BJ (cell line): ENCODE measurements around the gene PGS1. TPM values are rescaled to one million over a fixed set of nuclear protein-coding genes. Genes with fewer than 3 reads are reported as not detected.

Experiments
- CTCF ChIA-PET: fragments of 350-600 bp; formaldehyde crosslinking; extraction: SDS; loops from one replicate; lab custom pipeline; 2021; ENCODE audit warnings: antibody characterized with exemption, inconsistent platforms; lab: Yijun Ruan, JAX
- POLR2A ChIA-PET: fragments of 300-600 bp; sonication (Branson Sonifier 250); formaldehyde crosslinking; extraction: SDS; loops from one replicate; lab custom pipeline; 2021; ENCODE audit warnings: antibody characterized with exemption; lab: Charles Lee
- DNase-seq: peaks from one replicate; pipeline ENCODE4 v3.0.0-alpha.2; 2011; ENCODE audit warnings: low read depth
- H3K27me3 ChIP-seq: 2 replicates; pipeline ENCODE4 v1.6.0; 2011; ENCODE audit warnings: low read length; ENCODE audit not compliant: control insufficient read depth, insufficient read depth
- H3K36me3 ChIP-seq: 2 replicates; pipeline ENCODE4 v1.5.1; 2011; ENCODE audit warnings: low read length; ENCODE audit not compliant: control insufficient read depth, insufficient read depth
- H3K4me3 ChIP-seq: 2 replicates; pipeline ENCODE4 v1.5.1; 2011; ENCODE audit warnings: low read depth, mild to moderate bottlenecking, control low read depth, low read length
- CTCF ChIP-seq: IDR thresholded peaks from 2 replicates; pipeline ENCODE4 v1.5.1; 2011; ENCODE audit warnings: low read depth, mild to moderate bottlenecking, control low read depth, inconsistent platforms, low read length, moderate library complexity; ENCODE audit not compliant: insufficient read depth
- polyA plus RNA-seq: library from polyadenylated mRNA; depleted of rRNA; stranded (reverse); fragments of >200 nt; gene quantifications from 2 replicates; pipeline ENCODE4 v1.2.3, GENCODE V29; 2011

The PGS1 gene
- polyA plus RNA-seq, 1 experiment, result 37.7 TPM

- no peak for TF ChIP-seq CTCF
- H3K4me3 ChIP-seq, result no peak overlapping the region
- ChIA-PET CTCF (interaction anchor here (2.1 kb wide), 1 partner anchor 16 kb away, joined by 9 read pairs; no protein-coding TSS in a partner anchor), POLR2A (no interaction called here)
- H3K36me3 ChIP-seq, result peaks cover 29% of the 10 kb centered on the region
- no peak for DNase-seq
- no peaks in the 10 kb centered on the region for H3K27me3 ChIP-seq
Measured at GRCh38 chr17:78406396-78406795, 27.9 kb downstream of the PGS1 start.

- Histone ChIP-seq H3K36me3 (peaks cover 25% of the 10 kb centered on the region), H3K4me3 (no peak overlapping the region), H3K27me3 (no peaks in the 10 kb centered on the region)
- CTCF ChIA-PET, result interaction anchor here (2.1 kb wide), 1 partner anchor 15 kb away, joined by 9 read pairs; no protein-coding TSS in a partner anchor
- DNase-seq, result no peak
- POLR2A ChIA-PET, result no interaction called here
- no peak for TF ChIP-seq CTCF
Measured at GRCh38 chr17:78406920-78407319, 28.5 kb downstream of the PGS1 start.

- no peak for TF ChIP-seq CTCF
- Histone ChIP-seq H3K4me3 (no peak overlapping the region), H3K27me3 (no peaks in the 10 kb centered on the region), H3K36me3 (peaks cover 24% of the 10 kb centered on the region)
- POLR2A ChIA-PET, result no interaction called here
- CTCF ChIA-PET, result interaction anchor here (2.1 kb wide), 1 partner anchor 15 kb away, joined by 9 read pairs; no protein-coding TSS in a partner anchor
- DNase-seq, result no peak
Measured at GRCh38 chr17:78407387-78408000, 29.0 kb downstream of the PGS1 start.

GRCh38 chr17:78408476-78409050, 30.1 kb downstream of the PGS1 start:
- POLR2A ChIA-PET, result no interaction called here
- CTCF ChIA-PET, result no interaction called here
- Histone ChIP-seq H3K36me3 (peaks cover 22% of the 10 kb centered on the region), H3K4me3 (no peak overlapping the region), H3K27me3 (no peaks in the 10 kb centered on the region)
- TF ChIP-seq CTCF, result no peak
- no peak for DNase-seq

- DNase-seq, result no peak
Measured at GRCh38 chr17:78409191-78409928, 30.9 kb downstream of the PGS1 start.

More at GRCh38 chr17:78409191-78409928, 30.9 kb downstream of the PGS1 start:
- H3K36me3 ChIP-seq, result peaks cover 15% of the 10 kb centered on the region
- ChIA-PET POLR2A (no interaction called here), CTCF (no interaction called here)
- H3K27me3 ChIP-seq, result no peaks in the 10 kb centered on the region
- no peak for TF ChIP-seq CTCF
- no peak overlapping the region for H3K4me3 ChIP-seq
